HG03521 (cell line): ENCODE measurements around the gene RAD51B.

Experiments used
- ATAC-seq: cut with Tn5 transposase; IDR thresholded peaks from one replicate; pipeline ENCODE4 v1.9.1; 2021; ENCODE audit warnings: mild to moderate bottlenecking, moderate library complexity; ENCODE audit not compliant: unreplicated experiment

RAD51B gene

GRCh38 chr14:68612049-68612448 lies 792.5 kb downstream of the RAD51B start:
- ATAC-seq = no peak

- ATAC-seq = no peak
Measured at GRCh38 chr14:68616221-68616902, 796.8 kb downstream of the RAD51B start.

DNA sequence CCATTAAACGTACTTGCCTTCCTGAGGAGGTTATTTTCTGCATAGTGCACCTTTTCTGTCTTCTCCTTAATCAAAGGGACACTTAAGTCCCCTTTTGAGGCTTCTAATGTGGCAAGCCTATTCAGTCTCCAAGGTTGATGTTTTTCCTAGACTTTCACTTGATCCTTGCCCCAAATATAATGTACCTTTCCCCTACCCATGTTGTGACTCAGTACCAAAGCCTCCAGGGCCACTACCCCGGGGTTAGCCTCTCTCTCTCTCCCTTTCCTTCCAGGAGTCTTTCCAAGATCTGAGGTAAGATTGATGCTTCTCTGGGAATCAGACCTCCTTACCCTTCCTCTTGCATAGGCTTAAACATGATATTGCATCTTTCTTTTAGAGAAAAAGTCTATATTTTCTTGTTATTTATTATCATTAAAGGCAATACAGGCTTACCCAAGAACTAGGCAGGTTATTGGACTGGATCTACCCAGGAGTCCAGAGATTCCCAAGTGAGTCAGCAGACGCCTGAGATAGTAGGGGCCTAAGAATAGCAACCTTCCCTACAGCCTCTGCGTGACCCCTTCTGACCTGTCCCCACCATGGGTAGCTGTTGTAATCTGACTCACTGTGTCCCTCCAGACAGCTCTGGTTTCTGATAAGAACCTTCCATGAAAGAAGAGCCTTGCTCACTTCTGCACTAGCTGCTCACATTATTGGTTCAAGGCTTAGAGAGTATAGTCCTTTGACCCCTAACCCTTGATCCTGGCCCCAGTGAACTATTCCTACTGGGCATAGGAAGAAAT lies 800.4 kb downstream of the RAD51B start:
- no peak for ATAC-seq

GRCh38 chr14:68621400-68622365 lies 802.1 kb downstream of the RAD51B start:
- no peak for ATAC-seq

DNA sequence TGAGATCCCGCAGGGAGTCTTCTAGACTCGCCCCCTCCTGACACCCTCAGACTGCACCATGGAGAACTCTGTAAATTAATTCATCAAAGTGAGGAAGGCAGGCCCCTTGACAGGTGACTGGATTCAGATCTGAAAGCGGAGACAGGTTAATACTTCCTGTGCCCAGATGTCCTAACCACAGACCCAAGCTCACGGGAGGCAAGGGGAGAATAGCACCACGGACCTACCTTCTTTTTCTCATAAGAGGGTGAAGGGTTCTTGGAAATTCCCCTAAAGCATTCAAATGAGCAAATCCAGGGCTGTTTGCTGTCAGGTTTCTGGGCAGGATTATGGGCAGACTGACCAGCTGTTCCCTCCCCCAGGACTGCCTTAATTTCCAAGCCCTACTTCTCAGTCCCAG lies 803.3 kb downstream of the RAD51B start:
- no peak for ATAC-seq

GRCh38 chr14:68623307-68623706 lies 803.7 kb downstream of the RAD51B start:
- ATAC-seq = no peak

GRCh38 chr14:68623826-68624225 lies 804.2 kb downstream of the RAD51B start:
- no peak for ATAC-seq

DNA sequence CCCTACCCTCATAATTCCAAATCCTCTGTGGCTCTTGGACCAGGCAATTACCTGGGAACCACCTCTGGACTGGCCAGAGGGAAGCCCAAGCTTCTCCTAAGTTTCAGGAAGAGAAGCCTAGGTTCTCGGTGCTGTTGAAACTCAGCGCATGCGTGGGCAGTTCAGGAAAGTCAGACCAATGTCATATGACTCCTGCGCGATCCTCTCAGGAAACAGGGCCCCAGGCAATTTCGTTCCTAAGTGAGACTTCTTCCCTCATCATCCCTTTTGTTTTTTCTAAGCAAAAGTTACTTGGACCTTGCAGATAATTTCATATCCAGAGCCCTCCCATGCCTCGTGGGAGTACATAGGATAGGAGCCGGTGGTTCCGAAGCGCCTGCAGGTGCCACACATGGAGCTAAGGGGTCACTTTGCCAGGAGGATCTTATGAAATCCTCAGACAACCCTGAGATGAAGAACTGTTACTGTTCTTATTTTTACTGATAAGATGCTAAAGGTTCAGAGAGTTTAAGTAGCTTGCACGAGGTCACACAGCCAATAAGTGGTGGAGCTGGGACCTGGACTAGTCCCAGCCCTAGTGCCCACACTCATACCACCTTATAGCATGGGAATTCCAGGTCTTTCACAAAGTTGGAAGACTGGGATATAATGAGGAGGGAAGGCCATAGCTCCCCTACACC lies 805.1 kb downstream of the RAD51B start:
- ATAC-seq = no peak

DNA sequence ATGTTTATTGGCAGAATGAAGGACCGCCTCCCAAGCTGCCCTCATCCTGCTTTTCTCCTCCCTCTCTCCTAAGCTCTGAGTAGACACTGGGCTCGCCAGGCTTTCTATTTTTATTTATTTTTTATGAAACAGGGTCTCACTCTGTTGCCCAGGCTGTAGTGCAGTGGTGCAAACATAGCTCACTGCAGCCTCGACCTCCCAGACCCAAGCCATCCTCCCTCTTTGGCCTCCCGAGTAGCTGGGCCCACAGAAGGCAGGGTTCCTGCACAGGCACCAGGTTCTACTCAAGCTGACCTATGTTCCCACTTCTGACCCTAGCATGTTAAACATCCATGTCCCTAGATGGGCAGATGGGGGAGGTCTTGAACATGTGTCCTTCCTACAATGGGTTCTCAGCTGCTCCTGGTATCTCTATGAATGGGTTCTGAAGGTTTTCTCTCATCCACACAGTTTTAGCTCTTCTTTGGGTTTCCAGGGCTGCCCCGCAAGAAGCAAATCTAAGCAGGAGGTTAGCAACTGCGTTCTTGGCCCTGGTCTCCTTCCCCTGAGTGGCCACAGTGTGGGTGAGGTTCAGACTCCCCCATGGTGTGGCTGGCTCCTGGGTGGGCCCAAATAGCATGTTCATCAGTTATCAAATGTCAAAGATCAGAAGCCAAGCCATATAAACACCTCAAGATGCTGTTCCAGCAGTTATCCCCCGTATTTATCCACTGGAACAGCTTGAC lies 805.9 kb downstream of the RAD51B start:
- no peak for ATAC-seq

DNA sequence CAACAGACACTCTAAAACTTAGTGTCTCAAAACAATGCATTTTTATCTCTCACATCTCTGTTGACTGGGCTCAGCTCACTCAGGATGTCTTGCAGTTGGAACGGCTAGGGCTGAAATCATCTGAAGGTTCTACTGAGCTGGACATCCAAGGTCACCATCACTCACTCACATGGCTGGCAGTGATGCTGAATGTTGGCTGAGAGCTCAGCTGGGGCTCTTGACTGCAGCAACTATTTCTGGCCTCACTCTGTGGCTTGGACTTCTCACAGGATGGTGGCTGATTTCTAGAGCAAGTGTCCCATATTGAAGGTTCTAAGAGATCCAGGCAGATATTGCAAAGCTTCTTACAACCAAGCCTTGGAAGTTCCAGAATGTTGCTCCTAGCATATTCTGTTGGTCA lies 806.8 kb downstream of the RAD51B start:
- no peak for ATAC-seq

DNA sequence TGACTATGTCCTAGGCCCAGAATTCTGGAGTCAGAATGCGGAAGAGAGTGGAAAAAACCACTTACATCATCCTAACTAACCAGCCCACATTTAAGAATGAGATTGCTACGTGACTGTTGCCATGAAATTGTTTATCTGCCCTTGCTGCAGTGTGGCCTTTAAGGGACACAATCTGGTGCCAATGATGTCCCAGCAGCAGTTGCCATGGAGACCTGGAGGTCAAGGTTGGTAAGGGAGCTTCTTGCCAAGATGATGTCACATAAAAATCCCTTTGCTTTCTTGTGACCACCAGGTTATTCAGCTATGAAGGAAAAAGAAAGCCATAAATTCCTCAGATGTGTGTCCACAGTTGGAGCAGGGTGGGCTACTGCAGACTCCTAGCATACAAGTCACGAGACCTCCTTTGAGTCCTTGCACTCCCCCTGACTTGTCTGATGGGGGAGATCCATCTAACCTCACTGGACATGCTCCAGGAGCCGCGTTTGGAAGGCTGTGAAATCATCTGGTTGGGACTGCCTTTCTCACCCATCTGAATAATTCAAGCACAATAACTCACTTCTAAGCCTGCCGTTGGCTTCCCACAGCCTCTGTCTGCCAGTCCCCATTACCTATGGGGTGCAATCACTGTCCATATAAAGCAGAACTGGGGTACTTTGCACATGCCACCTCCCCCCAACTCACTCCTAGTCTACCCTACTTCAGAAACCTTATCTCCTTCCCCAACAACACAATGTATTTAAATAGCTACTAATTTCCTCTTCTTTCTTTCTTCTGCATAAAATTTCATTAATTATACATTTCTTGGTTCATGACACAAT lies 807.7 kb downstream of the RAD51B start:
- no peak for ATAC-seq

DNA sequence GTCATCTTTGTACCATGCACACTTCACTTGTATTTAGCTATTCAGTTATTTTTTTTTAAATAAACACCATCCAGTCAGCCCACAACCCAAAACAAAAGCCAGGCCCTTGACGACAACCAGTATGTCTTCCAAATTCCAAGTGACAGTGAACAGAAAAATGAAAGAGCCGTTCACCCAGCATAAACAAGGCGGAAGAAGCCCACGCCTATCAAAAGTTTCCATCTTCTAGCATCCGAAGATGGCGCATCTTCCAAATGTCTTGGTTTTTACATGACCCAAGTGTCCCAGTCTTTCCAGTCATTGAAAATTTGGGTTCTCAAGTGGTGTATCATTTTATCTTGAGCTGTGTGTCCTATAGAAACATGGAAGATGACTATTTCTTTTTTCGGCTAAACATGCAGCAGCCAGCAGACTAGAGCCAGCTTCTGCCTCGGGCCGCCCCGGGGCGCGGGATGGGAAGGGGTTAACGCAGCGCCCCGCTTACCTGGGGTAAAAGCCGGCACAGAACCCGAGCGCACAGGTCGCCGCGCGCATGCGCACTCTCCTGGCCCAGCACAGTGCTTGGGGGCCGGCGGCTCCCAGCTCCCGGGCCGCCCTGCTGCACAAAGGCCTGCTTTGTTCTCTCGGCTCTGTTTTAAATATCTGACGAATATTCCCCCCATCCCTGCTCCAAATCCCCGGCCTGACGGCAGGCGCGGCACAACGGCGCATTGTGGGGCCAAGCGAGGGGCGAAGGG lies 808.5 kb downstream of the RAD51B start:
- no peak for ATAC-seq

GRCh38 chr14:68628605-68629310 lies 809.2 kb downstream of the RAD51B start:
- no peak for ATAC-seq

- no peak for ATAC-seq
Measured at GRCh38 chr14:68630081-68630571, 810.5 kb downstream of the RAD51B start.

DNA sequence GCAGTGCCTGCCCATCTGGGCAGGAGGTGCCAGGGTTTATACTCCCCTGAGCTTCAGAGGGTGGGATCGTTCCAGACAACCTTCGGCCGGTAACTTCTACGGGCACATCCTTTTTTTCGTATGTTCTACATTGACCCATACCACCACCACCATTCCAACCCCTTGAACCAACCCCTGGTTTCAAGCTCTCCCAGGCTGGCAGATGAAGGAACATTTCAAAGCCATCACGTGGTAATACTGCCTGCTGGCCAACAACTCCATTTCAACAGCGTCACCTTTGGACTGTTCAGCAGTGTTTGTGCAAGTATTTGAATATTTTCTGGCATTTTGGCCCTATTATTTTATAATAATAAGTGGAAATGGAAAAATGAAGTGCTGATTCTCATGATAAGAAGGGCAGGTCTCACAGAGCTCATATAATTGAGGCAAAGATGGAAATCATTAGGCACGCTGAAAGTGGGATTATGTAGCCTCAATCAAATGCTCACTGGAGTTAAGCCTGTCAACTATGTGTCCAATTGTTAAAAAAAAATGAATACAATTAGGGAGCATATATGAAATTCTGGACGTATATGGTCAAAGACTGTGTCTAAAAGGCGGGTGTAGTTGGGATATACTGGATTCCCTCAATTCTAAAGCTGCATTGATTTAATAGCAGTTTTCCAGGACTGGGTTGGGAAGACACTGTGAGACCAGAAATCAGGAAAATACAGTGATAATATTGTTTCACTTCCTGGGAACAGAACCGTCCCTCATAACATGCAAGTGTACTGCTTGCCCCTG lies 811.2 kb downstream of the RAD51B start:
- ATAC-seq = no peak

GRCh38 chr14:68631394-68632053 lies 811.9 kb downstream of the RAD51B start:
- no peak for ATAC-seq
